Measurements from ENCODE around the gene ALDH7A1.

The ALDH7A1 gene

GRCh38 chr5:126509339-126509738 is 85.7 kb downstream of the ALDH7A1 start:
- peaks cover 3% of the 10 kb centered on the region for H3K27me3 Mint-ChIP-seq (ENCODE audit: low read depth, poor library complexity)
- H3K9me3 Mint-ChIP-seq, result no peaks in the 10 kb centered on the region
- no peaks in the 10 kb centered on the region for H3K36me3 Mint-ChIP-seq (ENCODE audit: low read depth)
- H3K4me1 Mint-ChIP-seq, result peaks cover 25% of the 10 kb centered on the region
- no peak for DNase-seq
- TF ChIP-seq CTCF (IDR thresholded peaks at IDR 0.05), result no peak
- no peak overlapping the region for H3K27ac Mint-ChIP-seq
- H3K4me3 Mint-ChIP-seq, result no peak overlapping the region

- Mint-ChIP-seq H3K27me3 (ENCODE audit: low read depth, poor library complexity) (peaks cover 3% of the 10 kb centered on the region), H3K4me3 (no peak overlapping the region), H3K36me3 (ENCODE audit: low read depth) (no peaks in the 10 kb centered on the region), H3K9me3 (no peaks in the 10 kb centered on the region), H3K27ac (no peak overlapping the region), H3K4me1 (peaks cover 28% of the 10 kb centered on the region)
- no peak for TF ChIP-seq CTCF (IDR thresholded peaks at IDR 0.05)
- no peak for DNase-seq
These were observed 86.1 kb downstream of the ALDH7A1 start for GRCh38 chr5:126508962-126509279.

- Mint-ChIP-seq H3K4me1 (peaks cover 28% of the 10 kb centered on the region), H3K36me3 (ENCODE audit: low read depth) (no peaks in the 10 kb centered on the region), H3K27ac (no peak overlapping the region), H3K27me3 (ENCODE audit: low read depth, poor library complexity) (peaks cover 3% of the 10 kb centered on the region), H3K9me3 (no peaks in the 10 kb centered on the region), H3K4me3 (no peak overlapping the region)
- no peak for DNase-seq
- no peak for TF ChIP-seq CTCF (IDR thresholded peaks at IDR 0.05)
These were observed 86.6 kb downstream of the ALDH7A1 start for GRCh38 chr5:126508251-126508961.

GRCh38 chr5:126506079-126506478 is 88.9 kb downstream of the ALDH7A1 start:
- no peaks in the 10 kb centered on the region for H3K9me3 Mint-ChIP-seq
- peaks cover 3% of the 10 kb centered on the region for H3K27me3 Mint-ChIP-seq (ENCODE audit: low read depth, poor library complexity)
- TF ChIP-seq CTCF (IDR thresholded peaks at IDR 0.05), result no peak
- DNase-seq, result no peak
- no peak overlapping the region for H3K27ac Mint-ChIP-seq
- H3K4me1 Mint-ChIP-seq, result peaks cover 21% of the 10 kb centered on the region
- no peaks in the 10 kb centered on the region for H3K36me3 Mint-ChIP-seq (ENCODE audit: low read depth)
- H3K4me3 Mint-ChIP-seq, result no peak overlapping the region

GRCh38 chr5:126503602-126504104 is 91.4 kb downstream of the ALDH7A1 start:
- DNase-seq, result no peak
- Mint-ChIP-seq H3K27me3 (ENCODE audit: low read depth, poor library complexity) (peaks cover 11% of the 10 kb centered on the region), H3K27ac (no peak overlapping the region), H3K4me1 (peaks cover 21% of the 10 kb centered on the region), H3K9me3 (no peaks in the 10 kb centered on the region), H3K36me3 (ENCODE audit: low read depth) (no peaks in the 10 kb centered on the region), H3K4me3 (no peak overlapping the region)
- TF ChIP-seq CTCF (IDR thresholded peaks at IDR 0.05), result no peak

- H3K27me3 Mint-ChIP-seq (ENCODE audit: low read depth, poor library complexity), result peaks cover 11% of the 10 kb centered on the region
- H3K4me1 Mint-ChIP-seq, result peaks cover 21% of the 10 kb centered on the region
- no peaks in the 10 kb centered on the region for H3K9me3 Mint-ChIP-seq
- no peak for TF ChIP-seq CTCF (IDR thresholded peaks at IDR 0.05)
- no peaks in the 10 kb centered on the region for H3K36me3 Mint-ChIP-seq (ENCODE audit: low read depth)
- H3K4me3 Mint-ChIP-seq, result no peak overlapping the region
- peak overlapping the region; percentile 64 for H3K27ac Mint-ChIP-seq
- no peak for DNase-seq
These were observed 93.6 kb downstream of the ALDH7A1 start for GRCh38 chr5:126501448-126501847.
